NOMO-1 treated with DMSO at 0.1 percent for 48 hours (cell line): Measurements from ENCODE around the gene UBASH3A.

Experiments
- DNase-seq: peaks from one replicate; lab custom pipeline; 2025; ENCODE audit not compliant: unreplicated experiment; lab: John Stamatoyannopoulos, UW

UBASH3A gene

DNA sequence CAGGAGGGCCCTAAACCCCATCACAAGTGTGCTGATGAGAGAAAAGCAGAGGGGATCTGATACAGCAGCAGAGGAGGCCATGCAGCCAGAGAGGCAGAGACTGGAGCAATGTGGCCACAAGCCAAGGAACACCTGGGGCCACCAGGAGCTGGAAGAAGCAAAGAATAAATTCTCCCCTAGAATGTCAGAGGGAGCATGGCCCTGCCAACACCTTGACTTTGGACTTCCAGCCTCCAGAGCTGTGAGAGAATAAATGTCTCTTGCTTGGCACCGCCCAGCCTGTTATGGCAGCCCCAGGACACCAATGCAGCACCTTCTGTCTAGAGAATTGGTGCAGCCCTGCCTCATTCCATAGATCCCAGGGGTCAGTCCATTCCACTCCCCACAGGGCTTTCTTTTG is 25.3 kb downstream of the UBASH3A start:
- no peak for DNase-seq

DNA sequence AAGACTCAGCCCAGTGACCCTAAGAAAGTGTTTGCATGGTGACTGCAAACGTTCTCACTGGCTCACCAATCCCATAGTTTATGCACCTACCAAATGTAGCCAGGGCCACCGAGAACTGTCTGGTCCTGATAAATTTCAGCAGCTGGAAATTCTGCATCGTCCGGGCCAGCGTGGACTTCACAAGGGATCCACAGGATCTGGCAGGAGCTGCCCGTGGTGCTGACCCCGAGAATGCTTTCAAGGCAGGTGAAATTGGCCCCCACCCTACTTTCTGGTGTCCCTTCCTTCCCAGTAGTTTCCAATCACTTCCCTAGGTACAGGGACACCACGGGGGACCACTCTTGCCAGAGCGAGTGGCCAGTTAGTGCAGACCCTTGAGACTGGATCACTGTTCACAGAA is 26.2 kb downstream of the UBASH3A start:
- DNase-seq = no peak

DNA sequence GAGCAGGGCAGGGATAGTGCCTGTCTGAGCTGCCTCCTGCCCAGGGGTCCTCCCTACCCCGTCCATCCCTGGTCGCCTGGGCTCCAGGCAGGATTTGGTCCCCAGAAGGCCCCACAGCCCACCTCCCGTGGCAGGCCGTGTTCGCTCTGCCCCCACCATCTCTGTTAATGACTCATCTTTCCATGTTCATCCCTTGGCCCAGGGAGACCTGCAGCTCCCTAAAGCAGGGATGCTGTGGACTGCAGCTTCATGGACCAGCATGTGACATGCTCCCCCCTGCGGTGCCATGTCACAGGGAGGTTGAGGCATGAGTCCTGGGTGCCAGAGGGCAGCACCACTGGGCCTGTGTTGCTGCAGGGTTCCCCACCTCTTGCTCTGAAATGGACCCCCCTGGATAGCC is 26.8 kb downstream of the UBASH3A start:
- no peak for DNase-seq

DNA sequence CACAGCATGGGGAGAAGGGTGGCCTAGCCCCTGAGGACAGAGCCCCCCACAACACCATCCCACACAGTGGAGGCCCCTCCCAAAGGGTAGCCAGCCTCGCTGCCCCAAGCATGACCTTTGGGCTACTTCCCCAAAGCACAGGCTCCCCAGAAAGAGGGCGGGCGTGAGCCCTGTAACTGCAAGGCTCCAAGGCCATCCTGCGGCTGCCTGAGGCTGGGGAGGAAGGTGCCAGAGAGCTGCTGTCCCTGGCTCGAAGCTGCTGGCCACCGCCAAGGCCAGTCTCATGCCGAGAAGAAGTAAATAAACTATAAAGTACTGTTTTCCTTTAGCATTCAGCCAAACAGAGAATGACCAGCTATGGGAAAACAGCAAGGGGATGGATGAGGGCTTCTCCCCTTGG is 27.5 kb downstream of the UBASH3A start:
- no peak for DNase-seq

DNA sequence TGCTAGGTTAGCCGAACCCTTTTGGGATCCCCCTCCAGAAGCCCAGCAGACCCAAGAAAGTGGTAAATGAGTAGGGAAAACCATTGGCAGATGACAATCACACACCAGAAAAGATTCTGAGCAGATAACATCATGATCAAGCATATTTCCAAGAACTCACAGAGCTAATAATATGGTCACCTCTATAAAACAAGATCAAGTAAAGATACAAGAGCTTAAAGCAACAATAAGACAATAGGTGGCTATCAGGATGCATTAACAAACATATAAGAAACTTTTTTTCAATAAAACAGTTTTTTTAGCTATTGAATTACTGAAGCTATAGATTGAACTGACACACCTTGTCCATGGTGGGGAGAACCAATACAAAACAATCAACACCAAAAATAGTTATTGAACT is 29.0 kb downstream of the UBASH3A start:
- no peak for DNase-seq

DNA sequence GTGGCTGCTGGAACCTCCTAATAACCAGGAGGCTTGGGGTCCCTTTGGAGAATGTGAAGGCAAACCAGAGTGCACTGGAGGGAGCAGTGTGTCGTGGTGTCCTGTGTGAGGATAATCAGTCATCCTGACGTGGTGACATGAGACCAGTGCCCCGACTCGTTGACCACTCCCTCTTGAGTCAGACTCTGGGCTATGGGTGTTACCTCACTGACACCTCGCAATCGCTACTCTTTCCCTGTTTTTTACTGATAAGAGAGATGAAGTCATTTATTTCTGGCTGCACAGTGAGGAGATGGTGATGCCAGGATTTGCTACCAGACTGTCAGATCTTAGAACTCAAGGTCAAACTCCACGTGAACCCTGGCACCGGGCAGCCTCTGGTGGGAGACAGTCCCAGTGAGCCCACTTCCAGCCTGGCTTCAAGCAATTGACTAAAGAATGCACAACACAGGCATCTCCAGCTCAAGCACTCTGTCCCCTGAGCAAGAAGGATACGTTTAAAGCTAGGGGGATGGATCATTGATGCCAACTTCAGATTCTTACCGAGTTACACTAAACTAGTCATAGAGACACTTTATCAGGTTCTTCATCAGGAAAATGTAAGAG is 30.3 kb downstream of the UBASH3A start:
- no peak for DNase-seq

DNA sequence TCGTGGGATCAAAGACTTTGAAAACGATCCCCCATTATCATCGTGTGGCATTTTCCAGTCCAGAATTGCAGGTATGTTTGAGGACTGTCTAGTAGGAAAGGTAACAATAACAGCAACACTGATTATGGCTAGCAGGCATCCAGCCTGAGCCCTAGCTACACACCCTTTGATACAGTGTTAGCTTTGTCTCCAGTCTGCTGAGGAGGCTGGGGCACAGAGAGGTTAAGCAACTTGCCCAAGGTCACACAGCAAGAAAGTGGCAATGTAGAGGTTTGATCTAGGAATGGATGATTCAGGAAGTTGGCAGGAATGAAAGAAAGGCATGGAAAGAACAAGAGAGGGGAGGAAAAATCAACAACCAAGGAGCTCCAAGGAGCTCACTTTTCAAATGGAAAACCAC is 31.2 kb downstream of the UBASH3A start:
- no peak for DNase-seq

DNA sequence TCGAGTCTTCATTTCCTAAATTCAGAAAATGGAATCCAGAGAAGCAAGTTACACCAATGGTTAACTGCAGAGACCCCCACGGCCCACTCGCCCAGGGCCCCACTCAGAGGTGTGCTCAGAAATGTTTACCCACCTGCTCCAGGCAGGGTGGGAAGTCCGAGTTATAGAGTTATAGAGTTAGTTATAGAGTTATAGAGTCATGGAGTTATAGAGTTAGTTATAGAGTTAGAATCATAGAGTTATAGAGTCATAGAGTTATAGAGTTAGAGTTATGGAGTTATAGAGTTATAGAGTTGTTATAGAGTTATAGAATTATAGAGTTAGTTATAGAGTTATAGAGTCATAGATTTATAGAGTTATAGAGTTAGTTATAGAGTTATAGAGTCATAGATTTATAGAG is 31.7 kb downstream of the UBASH3A start:
- DNase-seq = no peak

DNA sequence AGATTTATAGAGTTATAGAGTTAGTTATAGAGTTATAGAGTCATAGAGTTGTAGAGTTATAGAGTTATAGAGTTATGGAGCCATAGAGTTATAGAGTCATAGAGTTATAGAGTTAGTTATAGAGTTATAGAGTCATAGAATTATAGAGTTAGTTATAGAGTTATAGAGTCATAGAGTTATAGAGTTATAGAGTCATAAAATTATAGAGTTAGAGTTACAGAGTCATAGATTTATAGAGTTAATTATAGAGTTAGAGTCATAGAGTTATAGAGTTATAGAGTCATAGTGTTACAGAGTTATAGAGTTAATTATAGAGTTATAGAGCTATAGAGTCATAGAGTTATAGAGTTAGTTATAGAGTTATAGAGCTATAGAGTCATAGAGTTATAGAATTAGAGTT is 32.1 kb downstream of the UBASH3A start:
- DNase-seq = no peak

DNA sequence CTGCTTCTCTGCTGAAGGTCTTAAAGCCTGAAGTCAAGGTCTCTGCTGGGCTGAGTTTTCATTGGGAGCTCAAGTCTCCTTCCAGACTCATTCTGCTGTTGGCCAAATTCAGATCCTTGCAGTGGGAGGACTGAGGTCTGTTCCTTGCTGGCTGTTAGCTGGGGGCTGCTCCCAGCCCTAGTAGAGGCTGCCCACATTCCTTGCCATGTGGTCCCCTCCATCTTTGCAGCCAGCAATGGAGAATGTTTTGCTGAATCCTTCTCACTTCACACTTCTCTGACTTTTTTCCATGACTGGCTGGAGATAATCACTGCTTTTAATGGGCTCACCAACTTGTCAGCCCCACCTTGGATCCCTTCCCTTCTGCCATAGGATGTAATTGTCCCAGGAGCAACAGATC is 33.2 kb downstream of the UBASH3A start:
- no peak for DNase-seq

DNA sequence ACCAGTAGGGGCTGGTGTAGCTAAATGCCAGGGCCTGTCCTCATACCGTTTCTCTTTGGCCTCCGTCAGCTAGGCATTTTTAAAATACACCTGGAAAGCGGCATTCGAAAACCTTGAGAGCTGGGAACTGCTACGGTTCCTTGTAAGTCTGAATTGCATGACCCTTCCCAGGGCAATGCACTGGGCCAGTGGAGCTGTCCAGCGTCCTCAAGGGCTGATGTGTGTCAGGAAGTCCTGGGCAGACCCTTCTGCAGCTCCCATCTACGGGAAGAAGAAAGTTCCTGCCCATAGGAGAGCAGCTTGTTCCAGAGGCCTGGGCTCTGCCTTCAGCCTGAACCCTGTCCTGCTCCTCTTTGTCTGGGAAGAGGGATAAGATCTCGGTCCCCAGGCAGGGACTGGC is 34.1 kb downstream of the UBASH3A start:
- no peak for DNase-seq

DNA sequence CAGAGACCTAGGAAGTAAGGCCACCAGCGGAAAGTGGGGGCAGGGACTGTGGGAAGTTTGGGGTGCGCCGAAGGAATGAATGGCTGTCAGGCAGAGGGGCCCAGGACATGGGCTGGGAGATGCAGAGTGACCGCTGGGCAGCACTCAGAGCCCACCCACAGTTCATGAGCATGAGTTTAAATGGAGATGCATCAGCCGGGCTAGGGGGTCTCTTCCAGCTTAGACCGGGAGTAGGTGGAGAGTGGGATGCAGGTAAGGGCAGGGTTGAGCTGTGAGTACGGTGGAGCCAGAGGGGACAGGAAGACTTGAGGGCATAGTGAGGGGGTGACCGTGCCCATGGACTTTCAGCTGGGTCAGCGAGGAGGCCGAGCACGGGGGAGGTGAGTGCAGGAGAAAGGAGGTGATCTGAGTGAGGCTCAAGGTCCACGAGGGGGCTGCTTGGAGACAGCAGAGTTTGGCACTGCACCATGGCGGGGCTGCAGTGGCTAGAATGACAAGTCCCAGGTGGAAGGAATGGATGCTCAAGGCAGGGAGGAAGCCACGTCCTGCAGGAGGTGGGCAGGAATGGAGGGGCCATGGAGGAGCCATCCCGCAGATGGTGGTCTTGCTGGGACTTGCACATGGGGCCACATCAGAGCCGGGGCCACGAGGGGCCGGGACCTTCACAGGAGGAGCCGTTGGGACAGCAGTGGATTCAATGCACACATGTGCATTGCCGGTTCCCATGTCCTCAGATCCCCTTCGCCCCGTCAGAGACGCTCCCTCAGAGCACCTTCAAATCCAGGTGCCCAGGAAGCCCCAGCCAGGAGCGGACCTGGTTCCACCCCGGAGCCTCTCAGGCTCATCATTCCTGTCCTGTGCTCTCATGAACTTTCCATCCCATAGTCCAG is 34.9 kb downstream of the UBASH3A start:
- no peak for DNase-seq

DNA sequence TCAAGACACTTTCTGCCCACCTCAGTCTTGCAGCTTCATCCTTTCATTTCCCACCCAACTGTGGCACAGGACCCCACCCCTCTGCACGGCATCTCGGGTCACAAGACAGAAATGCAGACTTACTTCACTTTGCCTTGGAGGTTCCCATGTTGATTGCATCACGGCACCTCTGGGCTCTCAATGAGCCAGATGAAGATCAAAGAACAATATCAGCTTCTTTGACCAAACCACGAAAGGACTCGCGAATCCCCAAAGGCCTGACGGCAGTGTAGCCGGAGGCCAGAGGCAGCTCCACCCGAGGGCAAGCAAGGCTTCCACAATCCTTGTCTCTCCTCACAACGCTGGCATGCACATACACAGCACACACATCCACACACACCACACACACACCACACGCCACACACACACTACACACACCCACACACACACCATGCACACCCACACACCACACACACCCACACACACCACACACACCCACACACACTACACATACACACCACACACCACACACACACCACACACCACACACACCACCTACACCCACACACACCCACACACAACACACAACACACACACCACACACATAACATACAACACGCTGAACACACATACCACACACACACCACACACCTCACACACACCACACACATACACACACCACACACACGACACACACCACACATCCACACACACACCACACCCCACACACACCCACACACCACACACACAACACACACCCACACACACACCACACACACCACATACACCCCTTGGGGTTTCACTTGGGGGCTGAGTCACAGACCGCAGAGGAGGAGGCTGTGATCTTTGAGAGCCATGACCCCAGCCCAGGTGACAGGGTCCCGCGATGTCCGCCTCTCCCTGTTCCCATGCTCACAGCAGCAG is 35.8 kb downstream of the UBASH3A start:
- DNase-seq = no peak

DNA sequence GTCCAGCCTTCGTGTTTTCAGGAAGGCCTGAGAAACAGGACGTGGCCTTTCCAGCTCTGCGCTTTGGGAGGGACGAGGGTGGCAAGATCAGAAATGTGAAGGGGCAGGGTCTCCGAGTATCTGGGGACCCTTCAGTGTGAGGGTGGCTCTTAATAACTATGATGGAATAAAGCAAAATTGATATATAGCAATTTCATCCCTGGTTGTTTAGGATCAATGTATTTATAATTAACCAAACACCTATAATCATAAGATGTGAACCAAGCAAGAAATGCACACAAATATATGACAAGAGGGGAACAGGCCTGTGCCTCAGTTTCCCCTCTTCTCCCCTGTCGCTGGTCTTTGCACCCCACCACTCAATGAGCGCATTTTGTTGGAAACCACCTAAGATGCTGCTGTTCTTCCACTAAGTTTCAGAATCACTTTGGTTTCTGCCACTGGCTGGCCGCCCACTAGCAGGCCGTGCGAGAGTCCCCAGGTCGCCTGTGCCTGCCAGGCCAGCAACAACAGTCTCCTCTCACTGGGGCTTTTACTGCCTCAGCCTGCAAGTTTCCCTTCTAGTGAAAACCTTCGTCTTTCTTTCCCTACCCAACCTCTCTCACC is 36.6 kb downstream of the UBASH3A start:
- DNase-seq = no peak

DNA sequence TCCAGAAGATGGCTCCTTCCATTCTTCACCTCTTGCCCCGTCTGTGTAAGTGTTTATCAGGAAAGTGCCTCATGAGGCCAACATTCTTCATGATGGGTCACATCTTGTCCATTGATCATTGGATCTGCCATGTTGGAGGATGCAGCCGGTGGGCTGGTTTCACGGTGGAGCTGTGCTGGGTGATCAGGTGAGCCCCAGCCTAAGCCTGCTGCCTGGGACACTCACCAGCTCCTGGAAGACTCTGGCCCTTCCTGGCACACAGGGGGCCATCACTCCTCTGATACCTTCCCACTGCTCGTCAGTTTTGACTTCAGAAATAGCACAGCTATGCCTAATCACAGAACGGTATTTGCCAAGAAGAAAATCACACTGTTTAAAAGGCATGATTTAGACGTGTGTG is 38.3 kb downstream of the UBASH3A start:
- no peak for DNase-seq

DNA sequence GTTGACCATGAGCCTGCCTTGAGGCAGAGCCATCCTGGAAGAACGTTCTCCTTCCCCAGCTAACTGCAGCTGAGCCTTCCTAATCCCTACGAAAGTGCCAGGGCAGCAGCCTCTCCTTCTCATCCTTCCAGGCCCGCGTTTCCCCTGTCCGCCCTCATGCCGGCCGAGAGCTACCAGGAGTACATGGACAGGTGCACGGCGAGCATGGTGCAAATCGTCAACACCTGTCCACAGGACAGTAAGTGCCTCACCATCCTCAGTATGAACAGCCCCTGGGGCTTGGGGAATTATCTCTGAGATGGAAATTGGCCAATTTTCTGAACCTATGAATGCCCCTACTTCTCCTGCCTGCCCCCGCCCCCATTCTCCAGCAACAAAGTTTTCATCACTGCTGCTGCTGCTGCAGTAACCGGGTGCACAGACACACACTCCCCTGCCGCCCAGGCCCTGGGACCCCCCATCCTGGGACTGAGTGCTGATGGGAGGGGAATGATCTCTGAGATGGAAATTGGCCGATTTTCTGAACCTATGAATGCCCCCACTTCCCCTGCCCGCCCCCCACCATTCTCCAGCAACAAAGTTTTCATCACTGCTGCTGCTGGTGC is 39.6 kb downstream of the UBASH3A start:
- DNase-seq = no peak

DNA sequence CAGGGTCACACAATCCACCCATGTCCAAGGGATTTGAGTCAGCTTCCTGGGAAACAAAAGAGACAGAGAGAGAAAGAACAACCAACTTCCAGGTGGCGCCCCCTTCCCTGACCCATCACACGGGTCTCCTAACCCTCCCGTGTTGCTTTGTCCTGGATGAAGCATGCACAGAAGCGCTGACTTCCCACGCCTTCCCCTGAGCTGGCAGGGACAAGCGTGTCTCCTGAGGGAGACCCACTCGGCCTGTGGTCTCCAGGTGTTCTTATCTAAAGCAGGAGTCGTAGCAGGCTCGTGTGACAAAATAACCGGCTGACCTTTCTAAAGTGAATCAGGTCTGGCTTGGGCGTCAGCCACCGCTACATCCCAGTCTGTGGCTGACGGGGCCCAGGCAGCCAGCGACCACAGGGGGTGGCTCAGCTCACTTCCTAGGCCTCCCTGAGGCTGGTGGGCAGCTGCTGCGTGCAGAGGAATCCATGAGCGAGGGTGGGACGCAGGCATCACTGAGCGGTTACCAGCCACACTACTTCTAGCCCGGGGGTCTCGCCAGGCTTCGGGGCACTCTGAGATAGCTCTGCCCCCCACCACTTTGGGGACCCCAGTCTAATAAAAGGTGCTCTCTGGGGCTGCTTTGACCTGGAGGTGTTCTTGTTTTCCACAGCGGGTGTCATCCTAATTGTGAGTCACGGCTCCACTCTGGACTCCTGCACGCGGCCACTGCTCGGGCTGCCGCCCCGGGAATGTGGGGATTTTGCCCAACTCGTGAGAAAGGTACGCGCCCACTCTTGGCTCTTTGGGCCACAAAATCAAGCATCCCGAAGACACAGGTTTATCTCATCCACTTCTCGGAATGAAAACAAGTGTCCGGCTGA is 40.4 kb downstream of the UBASH3A start:
- no peak for DNase-seq

DNA sequence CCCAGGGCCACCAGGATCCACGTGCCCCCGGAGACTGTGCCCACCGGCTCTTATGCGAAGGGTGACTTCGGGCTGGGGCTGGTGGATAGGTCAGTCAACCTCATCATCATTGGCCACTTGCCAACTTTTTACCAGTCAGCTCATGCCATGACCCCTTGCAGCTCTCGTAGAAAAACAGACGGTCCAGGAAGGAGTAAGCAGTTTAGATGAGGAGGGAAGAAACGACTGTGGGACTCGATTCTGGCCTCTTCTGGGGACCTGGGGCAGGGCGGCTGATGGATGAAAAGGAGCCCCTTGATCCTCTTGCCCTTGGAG is 41.0 kb downstream of the UBASH3A start:
- DNase-seq = no peak

DNA sequence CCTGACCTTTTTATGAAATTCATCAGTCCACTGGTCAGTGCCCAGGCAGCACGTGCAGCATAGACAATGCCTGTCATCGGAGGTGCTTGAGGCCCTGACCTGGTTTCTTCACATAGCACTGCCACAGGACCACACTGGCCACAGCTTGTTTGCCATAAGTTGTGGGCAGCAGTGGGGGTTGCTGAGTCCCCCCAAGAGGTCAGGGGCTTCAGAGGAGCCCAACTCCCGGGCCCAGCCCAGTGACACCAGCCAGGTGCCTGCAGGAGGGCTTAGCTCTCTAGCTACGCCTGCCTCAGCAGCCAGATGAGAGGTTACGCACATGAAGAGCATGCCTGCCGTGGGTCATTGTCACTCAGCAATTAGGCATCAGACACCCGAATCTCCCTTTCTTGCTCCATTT is 41.6 kb downstream of the UBASH3A start:
- no peak for DNase-seq

DNA sequence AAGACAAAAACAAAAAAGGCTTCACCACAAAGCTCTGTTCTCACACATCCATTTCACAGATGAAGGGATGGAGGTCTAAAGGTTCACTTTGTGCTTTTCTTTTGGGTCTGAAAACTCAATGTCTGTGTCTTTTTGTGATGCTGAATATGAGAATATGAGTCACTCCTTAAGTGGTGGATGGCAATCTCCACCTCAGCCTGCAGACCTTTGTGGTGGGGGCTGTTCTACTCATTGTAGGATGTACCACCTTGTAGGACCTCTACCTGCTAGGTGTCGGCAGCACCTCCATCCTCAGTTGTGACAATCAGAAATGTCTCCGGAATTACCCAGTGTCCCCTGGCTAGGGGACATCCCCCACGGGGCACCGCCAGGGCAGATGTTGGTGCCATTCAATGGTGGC is 42.8 kb downstream of the UBASH3A start:
- DNase-seq = no peak
